B cell (primary cell): ENCODE measurements around the gene PERCC1. TPM values are rescaled to one million over a fixed set of nuclear protein-coding genes. Genes with fewer than 3 reads are reported as not detected.
A peak's percentile ranks its signal among the peaks of the same experiment; 100 is the strongest.

Experiments used
- ATAC-seq: fragments of 200-7000 bp; cut with Tn5 transposase; one replicate; pipeline ENCODE4 v1.10.0; 2021; ENCODE audit warnings: low read depth, mild to moderate bottlenecking, moderate number of reproducible peaks, moderate library complexity
- CTCF ChIA-PET: fragments of 350-600 bp; sonication (Branson Sonifier 250); formaldehyde crosslinking; loops from one replicate; lab custom pipeline; 2021; ENCODE audit warnings: antibody characterized with exemption, inconsistent platforms; lab: Charles Lee
- POLR2A ChIA-PET: fragments of 350-600 bp; sonication (Branson Sonifier 250); formaldehyde crosslinking; loops from one replicate; lab custom pipeline; 2021; ENCODE audit warnings: antibody characterized with exemption; lab: Charles Lee
- DNase-seq: peaks from one replicate; pipeline ENCODE4 v3.0.0; 2013
- H2AFZ ChIP-seq: 2 replicates; pipeline ENCODE4 v1.6.1; 2012; ENCODE audit warnings: mild to moderate bottlenecking, low read depth, low read length; ENCODE audit not compliant: insufficient read depth, poor library complexity, severe bottlenecking
- H3K27ac ChIP-seq, 2 donors: 1 replicate in 1 of 2; 2 replicates in 1 of 2; pipeline ENCODE4 v1.5.1; 2012 to 2013; ENCODE audit warnings: low read length in 2 of 2, mild to moderate bottlenecking in 2 of 2, moderate library complexity in 1 of 2
- H3K27me3 ChIP-seq, 4 experiments: fragments of 200-600 bp in 1 of 4; sonication (generic) in 1 of 4; replicated peaks in 1 of 4; 1 replicate in 2 of 4; 2 replicates in 2 of 4; pipeline versions ENCODE4 v1.6.1 to v1.7.0; 2013 to 2016; ENCODE audit warnings: low read length in 3 of 4, mild to moderate bottlenecking in 2 of 4, mixed read lengths in 1 of 4, moderate library complexity in 1 of 4; ENCODE audit not compliant: insufficient read depth in 4 of 4, control insufficient read depth in 3 of 4; ENCODE audit errors: control extremely low read depth in 1 of 4
- H3K36me3 ChIP-seq, 2 experiments: replicated peaks in 1 of 2; 1 replicate in 1 of 2; 2 replicates in 1 of 2; pipeline versions ENCODE4 v1.6.1 to v1.7.1; 2013; ENCODE audit warnings: low read length in 1 of 2; ENCODE audit not compliant: insufficient read depth in 2 of 2, control insufficient read depth in 1 of 2; ENCODE audit errors: control extremely low read depth in 1 of 2, extremely low read depth in 1 of 2
- H3K4me1 ChIP-seq, 2 donors: fragments of 200-600 bp in 1 of 2; sonication (generic) in 1 of 2; 1 replicate in 1 of 2; 2 replicates in 1 of 2; pipeline versions ENCODE4 v1.5.1 to v1.6.1; 2013 to 2017; ENCODE audit warnings: low read length in 2 of 2; ENCODE audit not compliant: control insufficient read depth in 2 of 2, insufficient read depth in 2 of 2
- H3K4me2 ChIP-seq: replicated peaks from 2 replicates; pipeline ENCODE3; 2012; ENCODE audit warnings: mild to moderate bottlenecking, low read depth, low read length; ENCODE audit not compliant: poor library complexity, severe bottlenecking
- H3K4me3 ChIP-seq, 5 experiments: fragments of 200-600 bp in 1 of 5; sonication (generic) in 1 of 5; 1 replicate in 3 of 5; 2 replicates in 2 of 5; pipeline versions ENCODE4 v1.5.1 to v1.7.0; 2011 to 2016; ENCODE audit warnings: low read length in 4 of 5, mild to moderate bottlenecking in 4 of 5, low read depth in 2 of 5, control low read depth in 1 of 5, moderate library complexity in 1 of 5; ENCODE audit not compliant: insufficient read depth in 1 of 5; ENCODE audit errors: control extremely low read depth in 1 of 5, extremely low read depth in 1 of 5
- H3K79me2 ChIP-seq: fragments of 200-600 bp; sonication (generic); one replicate; pipeline ENCODE4 v1.6.0; 2016; ENCODE audit warnings: low read length; ENCODE audit not compliant: control insufficient read depth, insufficient read depth
- H3K9ac ChIP-seq: fragments of 200-600 bp; sonication (generic); 2 replicates; pipeline ENCODE4 v1.6.1; 2017; ENCODE audit warnings: mild to moderate bottlenecking, low read length, moderate library complexity
- H3K9me3 ChIP-seq, 3 donors: one replicate each; pipeline versions ENCODE4 v1.6.1 to v1.7.1; 2013; ENCODE audit warnings: low read length in 2 of 3; ENCODE audit not compliant: control insufficient read depth in 2 of 3, insufficient read depth in 1 of 3; ENCODE audit errors: control extremely low read depth in 1 of 3
- H4K20me1 ChIP-seq: 2 replicates; pipeline ENCODE4 v1.6.0; 2012; ENCODE audit warnings: mild to moderate bottlenecking, low read length; ENCODE audit not compliant: insufficient read depth, control insufficient read depth, poor library complexity, severe bottlenecking
- H3K27ac Mint-ChIP-seq: one replicate; pipeline ENCODE4 v1.8.0; 2021; ENCODE audit warnings: mixed read lengths
- H3K27me3 Mint-ChIP-seq: one replicate; pipeline ENCODE4 v1.8.0; 2021; ENCODE audit warnings: mixed read lengths
- H3K4me1 Mint-ChIP-seq: one replicate; pipeline ENCODE4 v1.8.0; 2021; ENCODE audit warnings: mixed read lengths
- H3K4me3 Mint-ChIP-seq: one replicate; pipeline ENCODE4 v1.8.0; 2021; ENCODE audit warnings: mixed read lengths
- H3K9me3 Mint-ChIP-seq: one replicate; pipeline ENCODE4 v1.8.0; 2022; ENCODE audit warnings: mixed read lengths; ENCODE audit not compliant: insufficient read depth
- EZH2 ChIP-seq: IDR thresholded peaks from 2 replicates; pipeline ENCODE4 v1.6.1; 2012; ENCODE audit warnings: borderline replicate concordance, low read depth, mild to moderate bottlenecking, moderate library complexity, low read length; ENCODE audit not compliant: insufficient read depth, poor library complexity, severe bottlenecking
- WGBS: methylation state at CpG from one replicate; pipeline ENCODE4 v1.1.5; 2013; ENCODE audit warnings: missing lambda C conversion rate; ENCODE audit not compliant: insufficient coverage; 5-methylcytosine and 5-hydroxymethylcytosine counted together
- intact Hi-C: fragments of 100-400 bp; cut with micrococcal nuclease; formaldehyde crosslinking; loops from one replicate; pipeline ENCODE4 v1.10.0; 2022
- polyA plus RNA-seq: library from polyadenylated mRNA; depleted of rRNA; stranded (reverse); fragments of >200 nt; gene quantifications from 2 replicates; pipeline ENCODE4 v1.2.3, GENCODE V29; 2012
- total RNA-seq, 2 donors: library from RNA; stranded (reverse); fragments of 120-200 nt in 1 of 2; gene quantifications; 1 replicate in 1 of 2; 2 replicates in 1 of 2; pipeline versions ENCODE4 v1.2.3 to v1.2.4, GENCODE V29; 2013 to 2022
- TF ChIP-seq, protein P1 (sequence below): fragments of 200-600 bp; IDR thresholded peaks from one replicate; pipeline ENCODE4 v1.8.0; 2022; ENCODE audit warnings: antibody characterized with exemption, mild to moderate bottlenecking

The PERCC1 gene
- total and polyA plus RNA-seq, 2 donors (not counting 1 experiment from before 2014, with no cell fraction given): 0.46 to 0.64 TPM

DNA sequence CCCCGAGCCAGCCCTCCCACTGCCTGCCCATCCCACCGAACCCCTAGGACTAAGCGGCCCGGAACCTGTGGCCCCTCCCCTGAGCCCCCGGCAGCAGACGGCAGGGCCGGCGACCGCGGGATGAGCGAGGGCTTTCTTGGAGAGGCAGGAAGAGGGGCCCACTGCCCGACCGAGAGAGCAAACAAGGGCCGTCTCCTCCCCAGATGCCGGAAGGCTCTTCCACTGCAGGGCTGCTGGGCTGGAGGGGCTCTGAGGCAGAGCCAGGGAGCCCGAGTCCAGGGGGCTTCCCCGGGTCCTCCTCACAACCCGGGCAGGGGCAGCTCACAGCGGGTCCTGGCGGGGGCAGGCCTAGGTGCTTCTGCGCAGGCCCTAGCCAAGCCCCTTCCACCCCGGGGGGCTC lies 2.9 kb downstream of the PERCC1 start:
- peak overlapping the region; percentile 70 for H3K4me2 ChIP-seq
- H3K27ac ChIP-seq: peak overlapping the region in 1 of 2 donors; percentile 9
- peaks cover 5% of the 10 kb centered on the region for H3K4me1 Mint-ChIP-seq
- no peaks in the 10 kb centered on the region for H3K36me3 ChIP-seq
- DNase-seq (no peak), ATAC-seq (no peak)
- no peaks in the 10 kb centered on the region for H3K9me3 Mint-ChIP-seq
- no peak overlapping the region for H3K9ac ChIP-seq
- CTCF ChIA-PET: no interaction called here
- no peaks in the 10 kb centered on the region for H3K27me3 ChIP-seq
- POLR2A ChIA-PET: interaction anchor here (0.5 to 1.1 kb wide), 2 partner anchors 13 to 59 kb away, joined by 3 to 12 read pairs; no protein-coding TSS in a partner anchor
- no peak overlapping the region for H3K4me3 Mint-ChIP-seq
- no peaks in the 10 kb centered on the region for H3K27me3 Mint-ChIP-seq
- intact Hi-C loops: no loop called here
- H3K79me2 ChIP-seq: no peaks in the 10 kb centered on the region
- no peaks in the 10 kb centered on the region for H3K9me3 ChIP-seq
- no peaks in the 10 kb centered on the region for H4K20me1 ChIP-seq
- no peak overlapping the region for H2AFZ ChIP-seq
- no peak overlapping the region for H3K27ac Mint-ChIP-seq
- peaks cover 15 to 34% of the 10 kb centered on the region in 2 donors for H3K4me1 ChIP-seq
- peak overlapping the region in 1 of 5 experiments; percentile 43 for H3K4me3 ChIP-seq
- no peak for TF ChIP-seq EZH2
- TF ChIP-seq, protein P1, sequence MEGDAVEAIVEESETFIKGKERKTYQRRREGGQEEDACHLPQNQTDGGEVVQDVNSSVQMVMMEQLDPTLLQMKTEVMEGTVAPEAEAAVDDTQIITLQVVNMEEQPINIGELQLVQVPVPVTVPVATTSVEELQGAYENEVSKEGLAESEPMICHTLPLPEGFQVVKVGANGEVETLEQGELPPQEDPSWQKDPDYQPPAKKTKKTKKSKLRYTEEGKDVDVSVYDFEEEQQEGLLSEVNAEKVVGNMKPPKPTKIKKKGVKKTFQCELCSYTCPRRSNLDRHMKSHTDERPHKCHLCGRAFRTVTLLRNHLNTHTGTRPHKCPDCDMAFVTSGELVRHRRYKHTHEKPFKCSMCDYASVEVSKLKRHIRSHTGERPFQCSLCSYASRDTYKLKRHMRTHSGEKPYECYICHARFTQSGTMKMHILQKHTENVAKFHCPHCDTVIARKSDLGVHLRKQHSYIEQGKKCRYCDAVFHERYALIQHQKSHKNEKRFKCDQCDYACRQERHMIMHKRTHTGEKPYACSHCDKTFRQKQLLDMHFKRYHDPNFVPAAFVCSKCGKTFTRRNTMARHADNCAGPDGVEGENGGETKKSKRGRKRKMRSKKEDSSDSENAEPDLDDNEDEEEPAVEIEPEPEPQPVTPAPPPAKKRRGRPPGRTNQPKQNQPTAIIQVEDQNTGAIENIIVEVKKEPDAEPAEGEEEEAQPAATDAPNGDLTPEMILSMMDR: no peak
- WGBS: 58% methylated on average over 22 of the region's 22 CpGs

DNA sequence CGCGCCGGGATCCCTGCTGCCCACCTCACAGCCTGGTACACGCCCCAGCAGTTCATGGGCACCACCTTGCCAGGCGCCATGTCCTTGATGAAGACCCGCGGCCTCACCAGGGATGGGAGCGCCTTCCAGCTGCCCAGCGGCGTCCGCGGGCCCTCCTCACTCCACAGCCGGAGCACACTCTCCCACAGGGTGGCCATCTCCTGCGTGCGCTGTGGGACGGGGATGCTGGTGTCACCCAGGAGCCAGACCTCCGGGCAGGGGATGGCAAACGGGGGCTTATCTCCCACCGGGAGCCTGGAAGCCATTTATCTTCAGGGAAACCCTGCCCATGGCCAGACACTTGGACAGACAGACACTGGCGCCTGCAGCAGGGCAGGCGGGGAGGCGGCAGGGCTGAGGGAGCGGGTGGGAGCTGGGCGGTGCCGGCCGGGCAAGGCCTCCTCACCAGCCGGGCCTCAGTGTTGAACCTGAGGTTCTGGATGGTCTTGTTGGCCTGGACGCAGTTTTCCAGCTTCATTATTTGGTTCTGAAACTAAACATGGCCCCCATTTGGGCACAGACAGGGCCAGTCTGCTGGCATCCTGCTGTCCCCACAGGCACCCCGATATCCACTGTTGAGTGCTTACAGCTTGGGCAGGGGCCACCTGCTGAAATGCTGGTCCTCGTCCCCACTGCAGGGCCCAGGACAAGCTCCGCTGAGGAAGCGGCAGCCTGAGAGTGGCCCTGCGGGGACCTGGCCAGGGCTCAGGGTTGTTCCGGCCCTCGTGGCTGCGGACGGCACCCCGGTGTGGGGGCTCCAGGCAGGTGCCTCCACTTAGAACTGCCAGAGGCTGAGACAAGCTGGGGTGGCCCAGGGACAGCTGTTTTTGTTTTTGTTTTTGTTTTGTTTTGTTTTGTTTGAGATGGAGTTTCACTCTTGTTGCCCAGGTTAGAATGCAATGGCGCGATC lies 4.0 kb downstream of the PERCC1 start:
- no peak for ATAC-seq
- no peaks in the 10 kb centered on the region for H4K20me1 ChIP-seq
- no peak overlapping the region for H3K9ac ChIP-seq
- H3K9me3 ChIP-seq: no peaks in the 10 kb centered on the region
- H2AFZ ChIP-seq: no peak overlapping the region
- peaks cover 12 to 28% of the 10 kb centered on the region in 2 donors for H3K4me1 ChIP-seq
- H3K36me3 ChIP-seq: no peaks in the 10 kb centered on the region
- no peaks in the 10 kb centered on the region for H3K27me3 ChIP-seq
- ChIA-PET POLR2A (interaction anchor here (1.0 to 1.2 kb wide), 2 partner anchors 8 to 14 kb away, joined by 3 to 4 read pairs; partner anchors contain the start of gene UQCC4), CTCF (no interaction called here)
- H3K4me2 ChIP-seq: no peak overlapping the region
- no peak for DNase-seq
- no peak overlapping the region for H3K4me3 ChIP-seq
- intact Hi-C loops: no loop called here
- H3K27ac ChIP-seq: no peak overlapping the region
- 97% methylated on average over 40 of the region's 40 CpGs for WGBS
- Mint-ChIP-seq H3K27ac (no peak overlapping the region), H3K27me3 (no peaks in the 10 kb centered on the region), H3K4me3 (no peak overlapping the region), H3K4me1 (peaks cover 5% of the 10 kb centered on the region), H3K9me3 (no peaks in the 10 kb centered on the region)
- TF ChIP-seq, protein P1: no peak
- TF ChIP-seq EZH2: no peak
- H3K79me2 ChIP-seq: no peaks in the 10 kb centered on the region
